Measurements from ENCODE around the gene SH3RF3.
"Not testable (repeated sequence)": the region's sequence is repeated elsewhere in the genome, so short reads cannot be mapped to it uniquely, and the experiment has no call there.

SH3RF3 gene

DNA sequence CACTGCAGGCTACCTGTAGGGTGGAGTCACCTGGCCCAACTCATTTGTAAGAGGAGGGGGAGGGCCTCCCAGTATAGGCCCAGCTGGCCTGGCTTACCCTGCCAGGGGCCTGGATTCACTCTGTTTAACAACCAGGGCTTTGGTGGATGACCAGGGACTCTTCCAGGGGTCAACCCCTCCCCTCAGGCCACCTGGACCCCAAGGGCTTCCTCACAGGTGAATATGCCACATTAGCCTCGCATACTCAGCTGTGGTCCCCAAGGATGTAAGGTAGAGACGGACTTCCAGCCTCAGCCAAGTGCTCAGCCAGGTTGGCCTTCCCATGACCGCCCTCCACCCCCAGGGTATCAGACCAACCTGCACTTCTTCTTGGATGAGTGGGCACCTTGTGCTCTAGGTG is 8.8 kb upstream of the SH3RF3 start:
- no peak for FAIRE-seq

DNA sequence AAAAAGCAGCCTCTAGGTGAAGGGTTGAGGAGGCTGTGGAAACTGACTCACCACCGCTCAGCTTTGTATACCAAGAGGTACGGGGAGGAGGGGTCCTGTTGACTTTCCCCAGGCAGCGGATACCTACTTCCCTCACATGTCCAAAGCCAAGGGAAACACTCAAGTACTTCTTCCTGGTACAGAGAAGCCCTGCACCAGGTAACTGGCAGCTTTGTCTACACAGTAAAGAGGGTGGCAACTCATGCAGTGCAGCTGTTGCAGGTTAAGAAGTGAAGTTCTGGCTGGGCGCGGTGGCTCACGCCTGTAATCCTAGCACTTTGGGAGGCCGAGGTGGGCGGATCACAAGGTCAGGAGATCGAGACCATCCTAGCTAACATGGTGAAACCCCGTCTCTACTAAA is 8.3 kb upstream of the SH3RF3 start:
- not testable (repeated sequence) for FAIRE-seq

DNA sequence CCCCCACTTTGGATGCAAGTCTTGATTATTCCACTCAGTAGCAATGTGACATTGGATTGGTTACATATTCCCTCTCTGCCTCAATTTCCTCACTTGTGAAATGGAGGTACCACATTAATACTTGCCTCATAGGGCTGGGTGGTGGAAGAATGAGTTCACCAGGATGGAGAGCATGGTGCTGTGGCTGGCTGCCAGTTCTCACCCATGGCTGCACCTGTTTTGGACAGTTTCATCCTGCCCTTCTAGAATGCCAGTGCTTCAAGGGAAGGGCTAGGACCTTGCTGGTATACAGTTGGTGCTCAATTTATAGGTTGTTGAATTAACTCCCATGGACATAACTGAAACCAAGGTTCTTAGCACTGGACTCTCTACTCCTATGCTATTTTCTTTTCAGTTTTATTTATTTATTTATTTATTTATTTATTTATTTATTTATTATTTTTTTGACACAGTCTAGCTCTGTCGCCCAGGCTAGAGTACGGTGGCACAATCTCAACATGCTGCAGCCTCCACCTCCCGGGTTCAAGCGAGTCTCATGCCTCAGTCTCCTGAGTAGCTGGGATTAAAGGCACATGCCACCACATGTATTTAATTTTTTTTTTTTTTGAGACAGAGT is 5.3 kb upstream of the SH3RF3 start:
- FAIRE-seq: no peak

DNA sequence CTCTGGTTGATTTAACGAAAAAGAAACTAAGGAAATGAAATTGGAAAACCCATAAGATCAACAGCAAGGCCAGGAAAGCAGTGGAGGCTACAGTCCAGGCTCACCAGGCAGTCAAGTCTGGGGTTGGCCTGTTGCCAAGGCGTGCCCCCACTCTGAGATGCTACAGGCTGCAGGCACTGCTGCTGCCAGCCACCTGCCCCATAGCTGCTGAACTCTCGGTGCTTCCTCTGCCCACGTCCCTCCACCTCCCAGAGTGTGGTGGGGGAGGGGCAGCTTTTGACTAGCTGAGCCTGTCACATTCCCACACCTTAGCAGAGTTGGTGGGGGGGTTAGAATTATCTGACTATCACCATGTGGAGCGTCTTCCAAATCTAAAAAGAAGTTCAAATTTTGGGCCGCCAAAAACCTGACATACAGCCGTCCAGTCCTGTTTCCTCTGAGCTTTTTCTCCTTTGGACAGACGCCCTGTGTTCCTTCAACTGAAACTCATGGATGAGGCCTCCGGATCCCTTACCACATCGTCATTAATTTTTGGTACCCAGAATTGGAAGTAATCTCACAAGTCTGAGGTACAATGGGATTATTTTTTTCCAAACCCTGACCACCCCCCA is 3.9 kb upstream of the SH3RF3 start:
- FAIRE-seq: no peak

DNA sequence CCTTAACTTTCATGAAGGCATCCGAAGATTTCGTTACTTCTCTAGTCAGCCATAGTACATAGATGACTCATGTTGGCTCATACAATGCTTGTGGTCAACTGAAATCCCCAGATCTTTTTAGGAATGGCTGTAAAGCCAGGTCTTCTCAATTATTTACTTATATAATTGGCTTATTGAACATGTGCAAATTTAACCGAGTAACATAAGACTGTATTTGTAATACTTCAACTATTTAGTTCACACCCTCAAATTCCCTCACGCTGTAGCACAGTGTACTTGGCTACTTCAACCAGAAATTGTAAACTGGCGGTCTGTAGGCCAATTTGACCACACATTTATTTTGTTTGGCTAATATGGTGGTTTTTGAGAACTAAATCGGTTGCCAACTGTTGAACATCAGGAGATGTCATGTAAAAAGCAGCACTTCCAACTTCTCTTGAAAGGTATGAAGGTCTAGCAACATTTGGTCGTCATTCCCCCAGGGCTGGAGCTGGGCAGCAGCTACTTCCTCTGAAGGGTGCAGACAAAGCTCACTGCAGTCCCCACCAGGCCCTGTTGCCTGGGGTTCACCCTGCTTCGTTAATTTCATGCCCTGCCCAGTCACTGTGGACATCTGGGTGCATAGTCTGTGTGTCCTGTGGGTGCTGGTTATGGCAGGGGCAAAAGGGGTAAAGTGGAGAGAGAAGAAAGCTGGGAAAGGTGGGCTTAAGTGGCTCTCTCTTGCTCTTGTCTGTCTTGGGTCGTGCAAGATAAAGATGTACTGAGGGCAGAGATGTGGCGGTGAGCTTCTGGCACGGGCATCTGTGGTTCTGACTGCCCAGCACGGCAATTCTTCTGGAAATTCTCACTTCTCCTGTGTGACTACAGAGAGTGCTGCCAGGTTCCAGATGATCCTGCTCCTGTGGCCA is 3.2 kb upstream of the SH3RF3 start:
- FAIRE-seq: no peak

DNA sequence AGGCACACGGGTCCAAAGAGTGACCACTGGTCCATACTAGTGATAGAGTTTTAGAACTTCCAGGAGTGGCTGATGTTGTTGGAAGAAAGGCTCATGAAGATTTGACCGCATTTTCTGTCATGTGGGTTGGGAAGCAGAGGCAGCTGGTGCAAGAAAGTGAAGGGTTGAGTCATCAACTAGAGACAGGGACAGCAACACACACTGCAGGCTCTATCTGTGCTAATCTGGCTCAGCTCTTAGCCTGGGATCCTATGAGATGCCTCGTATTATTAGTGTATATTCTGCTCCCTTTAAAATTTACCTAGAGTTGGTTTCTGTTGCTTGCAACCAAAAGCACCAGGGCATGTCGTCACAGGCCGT is 2.5 kb upstream of the SH3RF3 start:
- no peak for FAIRE-seq

DNA sequence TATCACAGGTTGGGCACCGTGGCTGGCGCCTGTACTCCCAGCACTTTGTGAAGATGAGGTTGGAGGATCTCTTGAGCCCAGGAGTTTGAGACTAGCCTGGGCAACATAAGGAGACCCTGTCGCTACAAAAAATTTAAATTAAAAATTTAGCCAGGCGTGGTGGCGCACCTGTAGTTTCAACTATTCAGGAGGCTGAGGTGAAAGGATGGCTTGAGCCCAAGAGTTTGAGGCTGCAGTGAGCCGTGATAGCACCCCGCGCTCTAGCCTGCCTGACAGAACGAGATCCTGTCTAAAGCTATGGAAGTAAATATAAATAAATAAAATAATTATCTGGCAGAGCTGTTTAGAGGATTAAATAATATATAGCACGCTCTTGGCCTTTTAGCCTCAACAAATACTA is 1.4 kb upstream of the SH3RF3 start:
- no peak for FAIRE-seq

DNA sequence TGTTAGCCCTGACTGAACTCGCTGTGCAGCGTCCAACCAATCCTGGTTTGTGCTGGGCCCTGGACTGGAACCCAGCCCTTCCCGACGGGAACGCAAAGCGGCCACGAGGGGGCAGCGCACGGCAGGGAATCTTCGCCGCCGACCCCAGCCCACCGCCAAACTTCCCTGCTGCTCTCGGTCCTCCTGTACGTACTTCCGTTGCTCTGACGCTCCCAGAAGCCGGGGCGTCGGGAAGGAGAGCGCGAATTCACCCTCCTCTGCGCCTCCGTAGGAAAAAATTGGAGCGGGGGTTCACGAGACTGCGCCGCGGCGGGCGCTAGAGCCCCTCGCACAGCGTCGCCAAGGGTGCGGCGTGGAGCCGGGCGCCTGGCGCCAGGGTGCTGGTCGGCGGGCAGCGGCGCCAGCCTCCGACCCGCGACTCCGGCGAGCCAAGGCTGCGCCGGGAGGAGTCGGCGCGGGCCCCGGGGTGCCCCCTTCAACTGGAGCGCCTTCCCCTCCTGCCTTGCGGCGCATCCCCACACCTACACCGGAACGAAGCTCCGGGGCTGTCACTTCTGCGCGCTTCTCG is 873 bp upstream of the SH3RF3 start:
- FAIRE-seq: no peak

DNA sequence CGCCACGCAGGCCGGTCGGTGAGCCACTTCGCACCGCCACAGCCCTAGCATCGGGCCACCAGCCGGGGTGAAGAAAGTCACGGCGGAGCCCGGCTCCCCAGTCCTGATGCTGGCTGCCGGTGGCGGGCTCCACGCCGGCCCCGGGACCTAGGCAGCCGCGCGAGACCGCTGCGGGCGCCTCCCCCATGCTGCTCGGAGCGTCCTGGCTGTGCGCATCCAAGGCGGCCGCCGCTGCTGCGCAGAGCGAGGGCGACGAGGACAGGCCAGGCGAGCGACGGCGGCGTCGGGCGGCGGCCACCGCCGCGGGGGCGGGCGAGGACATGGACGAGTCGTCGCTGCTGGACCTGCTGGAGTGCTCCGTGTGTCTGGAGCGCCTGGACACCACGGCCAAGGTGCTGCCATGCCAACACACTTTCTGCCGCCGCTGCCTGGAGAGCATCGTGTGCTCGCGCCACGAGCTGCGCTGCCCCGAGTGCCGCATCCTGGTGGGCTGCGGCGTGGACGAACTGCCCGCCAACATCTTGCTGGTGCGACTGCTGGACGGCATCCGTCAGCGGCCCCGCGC is 433 bp downstream of the SH3RF3 start:
- FAIRE-seq: no peak

DNA sequence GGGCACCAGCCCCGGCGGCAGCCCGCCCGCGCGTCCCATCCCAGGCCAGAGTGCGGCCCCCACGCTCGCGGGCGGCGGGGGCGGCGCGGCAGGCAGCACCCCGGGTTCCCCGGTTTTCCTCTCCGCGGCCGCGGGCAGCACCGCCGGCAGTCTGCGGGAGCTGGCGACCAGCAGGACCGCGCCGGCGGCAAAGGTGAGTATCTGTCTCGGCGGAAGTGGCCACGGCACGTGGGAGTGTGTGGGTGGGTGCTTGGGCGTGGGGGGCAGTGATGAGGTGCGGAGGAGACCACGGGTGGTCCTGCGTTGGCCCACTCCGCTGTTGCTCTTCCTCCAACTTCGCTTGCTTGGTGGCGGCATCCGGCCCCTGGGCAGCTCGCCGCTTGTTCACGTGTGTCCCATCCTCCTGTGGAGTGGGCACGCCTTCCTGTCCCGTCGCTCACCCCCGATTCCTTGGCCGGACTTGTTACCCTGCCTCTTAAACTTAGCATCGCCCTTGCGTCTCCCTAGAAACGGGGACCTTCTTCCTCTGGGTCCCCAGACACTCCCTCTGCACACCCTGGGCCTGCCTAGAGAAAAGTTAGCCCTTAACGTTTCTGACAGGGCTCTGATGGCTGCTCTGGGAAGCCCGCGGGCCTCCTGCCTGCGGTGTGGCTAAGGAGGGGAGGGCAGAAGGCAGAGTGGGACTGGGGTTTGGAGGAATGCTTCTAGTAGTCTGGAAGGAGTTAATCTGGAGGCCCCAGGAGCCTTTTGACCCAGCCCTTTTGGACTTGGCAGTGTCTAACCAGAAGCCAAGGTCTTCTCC is 1.1 kb downstream of the SH3RF3 start:
- FAIRE-seq: no peak

DNA sequence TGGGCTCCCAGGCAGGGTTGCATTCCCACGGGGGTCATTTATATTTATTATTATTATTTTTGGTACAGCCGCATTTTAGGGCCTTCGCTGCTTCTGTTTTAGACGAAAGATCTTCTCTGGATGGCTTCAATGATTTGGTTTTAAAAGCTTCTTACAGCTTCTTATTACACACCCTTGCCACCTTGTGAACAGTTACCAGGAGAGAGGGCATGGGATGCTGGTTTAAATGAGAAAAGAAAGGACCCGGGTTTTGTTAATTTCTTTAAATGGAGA is 1.7 kb downstream of the SH3RF3 start:
- no peak for FAIRE-seq

DNA sequence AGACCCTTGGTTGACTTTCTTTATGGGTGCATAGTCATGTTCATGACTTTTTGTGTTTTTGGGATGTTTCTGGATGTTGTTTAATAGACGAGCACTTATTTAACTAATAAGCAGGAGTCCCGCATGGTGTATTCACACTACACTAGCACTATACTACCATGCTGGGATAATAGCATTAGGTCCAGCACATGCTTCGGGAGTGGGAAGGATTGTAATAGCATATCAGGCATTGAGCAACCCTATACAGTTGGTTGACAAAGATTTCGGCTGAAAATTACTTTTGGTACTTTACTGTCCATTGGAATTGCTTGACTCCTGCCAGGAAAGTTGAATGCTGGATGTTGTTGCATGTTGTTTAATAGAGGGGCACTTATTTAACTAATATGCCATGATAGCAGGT is 2.8 kb downstream of the SH3RF3 start:
- no peak for FAIRE-seq

DNA sequence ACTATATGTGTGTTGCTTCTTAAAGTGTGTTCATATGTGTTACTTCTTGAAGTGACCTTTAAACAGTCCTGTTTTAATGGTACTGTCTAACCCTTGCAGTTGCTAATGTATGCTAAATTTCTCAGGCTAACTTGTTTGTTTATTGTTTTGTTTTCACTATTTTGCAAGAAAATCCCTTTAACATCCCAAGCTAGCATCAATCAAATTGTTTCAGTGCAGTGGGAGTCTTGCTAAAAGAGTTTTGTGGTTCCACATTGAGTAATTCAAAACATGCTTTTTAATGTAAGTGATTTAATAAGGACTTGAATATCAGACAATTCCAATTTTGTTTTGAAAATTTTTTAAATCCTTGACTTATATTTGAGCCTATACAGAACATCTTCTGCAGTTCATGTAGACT is 3.6 kb downstream of the SH3RF3 start:
- no peak for FAIRE-seq

DNA sequence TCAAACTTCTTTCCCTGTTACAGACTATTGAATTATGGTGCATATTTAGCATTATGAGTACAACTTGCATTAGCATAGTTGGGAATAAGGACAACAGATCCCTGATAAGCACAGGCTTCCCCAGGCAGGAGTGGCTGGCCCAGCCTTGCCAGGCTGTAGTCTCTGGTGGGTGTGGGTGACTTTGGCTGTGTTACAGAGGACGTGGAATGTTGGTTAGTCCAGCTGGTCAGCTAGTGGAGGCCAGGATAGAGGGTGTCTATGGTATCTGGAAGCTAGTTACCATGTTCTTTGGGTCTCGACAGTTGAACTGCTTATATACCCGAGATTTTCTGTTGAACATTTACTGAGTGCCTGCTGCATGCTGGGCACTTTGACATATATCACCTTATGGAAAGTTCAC is 4.7 kb downstream of the SH3RF3 start:
- FAIRE-seq: no peak

DNA sequence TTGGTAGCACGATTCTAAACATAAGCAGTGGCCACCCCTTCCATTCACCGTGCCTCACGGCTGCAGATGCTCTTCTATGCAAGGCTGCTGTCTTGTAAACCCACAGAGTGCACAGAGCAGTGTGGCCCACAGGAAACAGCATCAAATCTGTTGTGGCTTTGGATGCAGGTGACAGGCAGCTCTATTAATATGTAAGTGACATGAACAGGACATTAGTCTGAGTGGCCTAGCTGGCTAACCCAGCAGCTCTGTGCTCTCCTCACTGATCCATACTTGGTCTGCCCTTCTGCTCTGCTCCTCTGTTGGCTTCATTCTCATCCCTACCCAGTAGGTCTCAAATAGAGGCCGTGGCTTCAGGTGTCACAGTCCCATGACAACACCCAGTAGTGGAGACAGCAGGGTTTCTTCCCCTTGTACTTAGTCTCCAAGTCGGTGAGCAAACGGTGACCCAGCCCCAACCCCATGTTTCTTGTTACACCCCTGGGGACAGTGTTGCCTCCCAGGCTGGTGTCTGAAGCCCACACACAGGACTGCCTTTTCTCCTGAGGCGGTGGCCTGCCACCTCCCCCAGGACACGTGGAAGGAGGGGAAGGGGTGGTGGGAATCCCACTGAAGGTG is 5.8 kb downstream of the SH3RF3 start:
- no peak for FAIRE-seq

DNA sequence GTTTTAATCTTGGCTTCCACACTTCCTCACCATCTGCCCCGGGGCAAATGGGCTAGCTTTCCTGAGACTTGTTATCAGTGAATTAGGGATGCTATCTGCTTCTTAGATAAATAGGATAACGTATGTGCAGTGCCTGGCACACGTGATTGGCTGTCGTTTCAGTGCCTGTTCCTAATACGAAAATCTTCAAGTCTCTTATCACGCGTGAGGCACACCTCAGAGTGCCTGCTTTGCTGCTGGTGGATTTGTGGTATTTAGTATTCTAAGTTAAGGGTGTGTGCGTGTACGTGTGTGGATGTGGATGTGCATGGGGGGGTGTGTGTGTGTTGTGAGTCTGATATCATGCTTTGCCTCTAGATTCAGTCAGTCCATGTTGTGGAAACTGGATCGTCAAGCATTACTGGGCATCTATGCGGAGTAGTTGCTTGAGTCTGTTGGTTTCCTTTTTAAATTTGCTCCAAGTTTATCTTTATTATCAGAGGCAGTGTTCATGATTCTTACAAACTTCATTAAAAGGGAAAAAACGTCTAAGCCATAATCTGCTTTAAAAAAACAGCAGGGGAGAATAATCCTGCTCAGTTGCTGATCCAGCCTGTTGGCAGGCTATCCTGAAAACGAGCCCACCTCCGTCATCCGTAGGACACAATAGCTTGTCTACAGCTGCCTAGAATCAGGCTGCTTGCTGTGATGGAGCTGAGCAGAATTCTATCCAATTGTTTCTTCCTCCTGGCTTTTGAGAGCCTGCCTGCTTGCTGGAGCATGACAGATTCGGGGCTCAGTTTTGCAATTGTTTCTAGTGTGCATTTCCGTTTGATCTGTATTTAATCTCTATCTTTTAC is 6.6 kb downstream of the SH3RF3 start:
- FAIRE-seq: no peak

DNA sequence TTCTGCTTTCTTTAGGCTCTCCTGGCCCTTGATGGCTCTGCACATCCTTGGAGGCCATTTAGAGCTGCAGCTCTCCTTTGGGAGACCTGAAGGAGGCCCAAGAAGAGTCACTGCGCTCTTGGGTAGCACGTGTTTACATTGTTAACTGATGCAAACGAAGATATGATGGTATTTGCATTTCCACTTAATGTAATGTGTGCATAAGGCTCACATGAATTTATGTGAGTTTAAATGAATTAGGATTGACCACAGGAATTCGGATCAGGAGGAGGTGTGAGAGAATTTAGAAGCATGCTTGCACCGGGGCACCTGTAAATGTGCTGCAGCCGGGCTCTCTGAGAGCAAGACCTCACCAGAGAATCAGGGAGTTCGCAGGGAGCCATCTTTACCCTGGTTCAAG is 7.5 kb downstream of the SH3RF3 start:
- FAIRE-seq: no peak

DNA sequence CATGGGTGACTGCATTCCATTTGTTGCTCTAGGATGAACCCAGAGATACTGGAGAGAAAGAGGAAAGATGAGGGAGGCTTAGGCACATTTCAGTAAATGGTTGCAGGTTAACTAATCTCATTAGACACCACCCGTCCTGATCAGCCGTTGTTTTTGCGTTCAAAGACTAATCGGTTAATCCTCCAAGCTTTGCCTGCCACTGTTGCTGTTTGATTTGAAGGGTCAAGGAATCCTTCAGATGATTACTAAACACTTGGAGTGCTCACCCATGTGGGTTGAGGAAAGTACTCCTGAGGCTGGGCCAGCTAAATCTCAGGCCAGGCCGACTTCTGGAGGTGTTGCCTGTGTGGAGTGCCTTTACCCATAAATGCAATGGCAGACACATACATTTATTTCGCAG is 8.6 kb downstream of the SH3RF3 start:
- FAIRE-seq: no peak

DNA sequence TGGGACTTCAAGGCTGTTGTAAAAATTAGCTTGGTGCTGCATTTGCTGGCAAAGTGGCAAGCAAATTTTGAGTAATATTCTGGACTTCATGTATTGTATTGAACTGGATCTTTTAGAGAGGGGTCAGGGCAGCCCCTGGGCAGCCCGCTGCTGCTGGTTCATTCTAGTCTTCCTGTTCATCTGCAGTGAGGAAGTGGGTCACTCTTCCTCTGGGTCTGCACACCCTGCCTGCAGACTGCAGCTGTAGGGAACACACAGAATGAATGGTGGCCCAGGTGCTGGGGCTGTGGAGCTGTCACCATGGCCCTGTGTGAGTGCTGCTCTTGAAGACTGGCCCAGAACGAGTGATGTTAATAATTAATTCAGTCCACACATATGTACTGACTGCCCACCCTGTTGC is 9.4 kb downstream of the SH3RF3 start:
- no peak for FAIRE-seq

DNA sequence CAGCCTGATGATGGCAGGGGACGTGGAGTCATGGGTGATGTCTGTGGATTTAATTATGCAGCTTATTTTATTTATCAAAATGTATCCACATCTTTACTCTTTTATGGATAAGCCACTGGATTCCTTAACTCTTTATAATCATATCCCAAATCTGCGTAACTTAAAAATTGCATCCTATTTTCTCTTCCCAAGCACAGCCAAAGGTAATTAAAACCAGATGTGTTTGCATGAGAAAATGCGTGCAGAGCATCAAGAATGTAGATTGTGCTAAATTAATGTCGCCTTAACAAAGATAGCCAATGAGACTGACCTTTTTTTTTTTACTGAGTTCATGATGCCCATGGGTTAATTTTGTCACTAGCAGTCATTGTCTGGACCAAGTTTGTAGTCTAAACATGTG is 10.0 kb downstream of the SH3RF3 start:
- FAIRE-seq: no peak

DNA sequence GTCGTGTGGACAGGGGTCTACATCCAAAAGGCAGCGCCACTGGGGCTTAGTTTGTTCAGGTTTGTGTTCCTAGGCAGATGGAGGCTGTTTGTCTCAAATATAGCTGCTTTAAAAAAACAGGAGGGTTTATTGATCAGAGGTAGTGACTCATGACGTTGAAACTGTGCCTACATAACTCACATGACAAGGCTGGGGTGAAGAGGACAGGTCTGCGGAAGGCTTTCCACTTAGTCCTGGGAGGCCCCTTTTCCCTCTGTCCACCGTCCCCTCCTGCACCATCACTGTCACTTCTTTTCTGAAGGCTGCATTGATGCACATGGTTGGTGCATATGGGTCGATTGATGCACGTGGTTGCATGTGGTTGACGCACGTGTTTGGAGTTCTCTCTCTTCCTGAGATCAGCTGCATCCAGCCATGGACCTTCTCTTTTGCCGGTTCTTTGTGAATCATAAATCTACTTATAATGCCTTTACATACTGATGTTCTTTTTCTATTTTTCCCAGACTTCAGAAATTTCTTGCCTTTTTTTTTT is 10.9 kb downstream of the SH3RF3 start:
- FAIRE-seq: no peak
